ENCODE measurements around the gene PTPRN2.
"Not testable (repeated sequence)": the region's sequence is repeated elsewhere in the genome, so short reads cannot be mapped to it uniquely, and the experiment has no call there.

The PTPRN2 gene

DNA sequence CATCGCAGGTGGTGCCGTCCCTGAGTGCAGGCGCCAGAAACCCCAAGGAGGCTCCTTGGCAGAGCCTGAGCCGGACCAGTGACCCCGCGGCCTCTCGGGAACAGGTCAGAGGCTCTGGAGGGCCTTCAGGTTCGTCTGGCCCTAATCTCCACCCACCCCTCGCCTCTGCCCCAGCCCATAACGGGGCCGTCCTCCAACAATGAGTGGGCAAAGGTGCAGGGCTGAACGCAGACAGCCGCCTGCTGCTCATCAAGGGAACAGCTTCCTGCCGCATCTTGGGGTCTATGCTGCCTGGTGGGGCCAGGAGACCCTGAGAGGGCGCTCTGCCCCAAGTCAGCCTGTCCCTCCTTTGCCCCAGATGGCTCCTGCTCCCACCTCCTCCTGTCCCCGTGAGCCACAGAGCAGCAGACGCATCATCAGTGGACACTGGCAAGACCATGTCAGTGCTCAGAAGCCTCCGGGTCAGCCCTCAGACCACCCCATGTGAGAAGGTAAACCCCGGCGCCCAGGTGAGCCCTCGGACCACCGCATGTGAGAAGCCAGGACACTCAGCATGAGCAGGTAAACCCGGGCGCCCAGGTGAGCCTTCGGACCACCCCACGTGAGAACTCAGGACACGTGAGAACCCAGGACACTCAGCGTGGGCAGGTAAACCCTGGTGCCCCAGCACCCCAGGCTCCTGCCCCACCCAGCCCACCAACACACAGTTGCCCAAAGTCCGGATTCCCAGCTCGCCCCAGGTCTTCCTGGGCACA, 142.0 kb downstream of the PTPRN2 start:
- FAIRE-seq (no peak), DNase-seq (ENCODE audit: low spot score) (no peak)

DNA sequence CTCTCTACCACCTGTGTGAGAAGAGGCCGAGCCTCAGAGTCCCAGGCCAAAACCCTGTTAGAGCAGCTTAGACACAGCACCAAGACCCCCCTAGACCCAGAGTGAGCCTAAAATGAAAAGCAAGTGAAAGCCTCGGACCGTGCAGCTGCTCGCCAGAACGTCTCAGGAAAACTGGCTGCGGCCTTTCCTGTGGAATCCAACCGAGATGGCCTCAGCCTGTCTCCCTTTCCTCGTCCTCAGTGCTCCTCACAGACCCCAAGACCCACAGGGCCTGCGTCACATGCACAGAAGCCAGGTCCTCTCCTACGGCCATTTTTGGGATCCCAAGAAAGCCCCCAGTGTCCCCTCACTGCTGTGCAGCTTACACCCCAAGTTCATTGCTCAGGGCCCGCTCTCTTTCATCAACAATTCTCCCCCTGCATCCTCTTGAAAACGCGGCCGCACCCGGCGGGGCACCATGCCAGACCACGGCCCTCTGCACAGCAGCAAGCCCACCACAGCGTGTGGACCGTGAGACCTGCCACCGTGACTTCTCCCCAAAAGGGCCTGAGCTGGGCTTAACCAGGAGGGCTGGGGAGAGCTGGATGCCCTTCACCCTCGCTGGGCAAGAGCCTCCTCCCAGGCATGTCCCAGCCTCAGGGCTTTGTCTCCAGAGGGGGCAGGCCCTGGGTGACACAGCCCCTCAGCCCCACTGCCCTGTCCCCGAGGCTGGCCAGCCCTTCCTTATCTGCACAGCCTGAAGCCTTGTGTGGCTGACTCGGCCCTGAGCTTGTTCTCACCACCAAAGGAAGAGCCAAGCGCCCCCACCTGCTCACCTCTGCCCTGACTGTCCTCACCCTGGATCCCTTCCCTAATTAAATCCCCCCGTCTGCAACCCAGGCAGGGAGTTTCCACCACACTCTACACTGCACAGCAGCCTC, 142.9 kb downstream of the PTPRN2 start:
- DNase-seq (ENCODE audit: low spot score) (no peak), FAIRE-seq (no peak)

DNA sequence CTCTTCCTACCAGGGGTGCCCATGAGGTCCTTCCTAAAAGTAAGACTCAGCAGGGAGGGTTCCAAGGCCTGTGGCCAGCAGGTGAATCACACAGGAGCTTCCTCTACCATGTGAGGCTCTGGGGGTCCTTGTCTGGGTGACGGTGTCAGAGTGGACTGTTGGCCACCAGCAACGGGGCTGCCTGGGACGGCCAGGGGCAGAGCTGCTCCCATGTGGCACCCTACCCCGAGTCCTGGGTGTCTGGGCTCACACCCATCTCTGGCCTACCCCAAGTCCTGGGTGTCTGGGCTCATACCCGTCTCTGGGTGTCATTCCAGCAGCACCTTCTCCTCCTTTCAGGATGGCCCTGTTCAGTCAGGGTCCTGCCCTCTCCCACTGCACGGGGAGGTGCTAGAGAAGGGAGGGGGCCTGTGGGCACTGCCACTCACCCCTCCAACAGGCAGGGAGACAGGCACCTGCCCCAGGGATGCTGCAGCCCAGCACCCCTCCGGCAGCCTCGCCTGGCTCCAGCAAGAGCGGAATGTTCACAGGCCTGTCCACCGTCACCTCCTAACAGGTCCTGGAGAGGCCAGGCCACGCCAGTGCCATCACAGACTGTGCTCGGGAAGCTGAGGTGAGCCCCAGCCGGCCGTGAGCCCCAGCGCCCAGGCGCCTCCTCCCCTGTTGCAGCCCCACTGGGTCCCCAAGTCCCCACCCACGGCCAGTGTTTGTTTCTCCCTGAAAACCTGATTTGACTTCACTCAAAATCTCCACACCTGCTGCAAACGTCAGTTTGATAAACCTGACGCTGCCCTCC, 143.7 kb downstream of the PTPRN2 start:
- DNase-seq (ENCODE audit: low spot score) (no peak), FAIRE-seq (no peak)

DNA sequence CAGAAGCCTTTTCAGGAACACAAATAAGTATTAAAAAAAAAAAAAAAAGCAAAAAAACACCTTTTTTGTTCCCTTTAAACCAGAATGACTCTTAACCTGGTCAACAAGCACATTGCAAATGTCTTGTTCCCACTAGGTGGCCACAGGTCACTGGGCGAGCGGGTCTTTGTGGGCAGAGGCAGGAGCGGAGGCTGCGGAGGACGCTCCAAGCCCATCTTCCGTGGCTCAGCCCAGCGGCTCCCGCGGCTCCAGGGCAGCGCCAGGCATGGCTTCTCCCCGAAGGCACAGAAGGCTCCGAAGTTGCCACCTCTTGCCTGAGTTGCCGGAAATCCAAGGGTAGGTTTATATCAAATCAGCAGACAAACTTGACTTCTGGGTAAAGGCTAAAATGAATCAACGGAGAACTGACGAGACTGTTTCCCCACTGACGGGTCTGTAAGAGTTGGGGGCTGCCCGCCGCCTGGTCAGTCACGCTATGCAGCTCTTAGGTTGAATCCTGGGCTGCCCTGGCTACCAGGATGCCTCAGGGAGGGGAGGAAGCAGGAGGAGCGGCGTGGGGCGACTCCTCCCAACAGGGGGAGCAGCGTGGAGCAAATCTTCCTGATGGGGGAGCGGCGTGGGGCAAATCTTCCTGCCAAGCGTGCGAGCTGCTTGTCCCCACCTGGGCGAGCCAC, 144.5 kb downstream of the PTPRN2 start:
- FAIRE-seq (no peak), DNase-seq (ENCODE audit: low spot score) (no peak)

DNA sequence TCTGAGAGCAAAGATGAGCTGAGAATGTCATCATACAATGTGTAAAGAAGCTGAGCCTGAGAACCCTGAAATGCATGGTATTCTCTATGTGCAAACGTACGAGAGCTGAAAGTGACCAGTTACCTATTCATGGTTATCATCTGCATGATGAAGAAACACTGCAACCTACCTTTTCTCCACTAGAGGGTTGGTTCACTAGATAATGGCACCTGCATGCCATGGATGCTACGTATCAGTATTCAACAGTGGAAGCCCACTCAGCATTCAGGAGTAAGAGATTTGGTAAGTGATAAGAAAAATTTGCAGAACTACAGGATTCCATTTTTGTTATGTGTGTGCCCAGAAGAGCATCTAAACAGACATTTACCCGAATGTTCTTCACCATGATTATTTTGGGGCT, 145.4 kb downstream of the PTPRN2 start:
- DNase-seq (ENCODE audit: low spot score) (peak; percentile 13), FAIRE-seq (no peak)

DNA sequence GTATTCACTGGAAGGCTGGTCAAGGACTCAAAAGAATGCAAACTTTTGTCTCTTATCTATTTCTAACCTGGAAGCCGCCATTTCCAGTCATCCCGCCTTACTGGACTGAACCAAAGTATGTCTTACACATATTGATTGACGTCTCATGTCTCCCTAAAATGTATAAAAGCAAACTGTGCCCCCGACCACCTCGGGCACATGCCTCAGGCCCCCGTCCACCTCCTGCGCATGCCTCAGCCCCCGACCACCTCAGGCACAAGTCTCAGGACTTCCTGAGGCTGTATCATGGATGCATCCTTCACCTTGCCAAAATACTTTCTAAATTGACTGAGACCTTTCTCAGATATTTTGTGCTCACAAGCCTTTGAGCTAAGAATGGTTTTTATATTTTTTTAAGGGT, 148.6 kb downstream of the PTPRN2 start:
- DNase-seq (ENCODE audit: low spot score) = no peak

DNA sequence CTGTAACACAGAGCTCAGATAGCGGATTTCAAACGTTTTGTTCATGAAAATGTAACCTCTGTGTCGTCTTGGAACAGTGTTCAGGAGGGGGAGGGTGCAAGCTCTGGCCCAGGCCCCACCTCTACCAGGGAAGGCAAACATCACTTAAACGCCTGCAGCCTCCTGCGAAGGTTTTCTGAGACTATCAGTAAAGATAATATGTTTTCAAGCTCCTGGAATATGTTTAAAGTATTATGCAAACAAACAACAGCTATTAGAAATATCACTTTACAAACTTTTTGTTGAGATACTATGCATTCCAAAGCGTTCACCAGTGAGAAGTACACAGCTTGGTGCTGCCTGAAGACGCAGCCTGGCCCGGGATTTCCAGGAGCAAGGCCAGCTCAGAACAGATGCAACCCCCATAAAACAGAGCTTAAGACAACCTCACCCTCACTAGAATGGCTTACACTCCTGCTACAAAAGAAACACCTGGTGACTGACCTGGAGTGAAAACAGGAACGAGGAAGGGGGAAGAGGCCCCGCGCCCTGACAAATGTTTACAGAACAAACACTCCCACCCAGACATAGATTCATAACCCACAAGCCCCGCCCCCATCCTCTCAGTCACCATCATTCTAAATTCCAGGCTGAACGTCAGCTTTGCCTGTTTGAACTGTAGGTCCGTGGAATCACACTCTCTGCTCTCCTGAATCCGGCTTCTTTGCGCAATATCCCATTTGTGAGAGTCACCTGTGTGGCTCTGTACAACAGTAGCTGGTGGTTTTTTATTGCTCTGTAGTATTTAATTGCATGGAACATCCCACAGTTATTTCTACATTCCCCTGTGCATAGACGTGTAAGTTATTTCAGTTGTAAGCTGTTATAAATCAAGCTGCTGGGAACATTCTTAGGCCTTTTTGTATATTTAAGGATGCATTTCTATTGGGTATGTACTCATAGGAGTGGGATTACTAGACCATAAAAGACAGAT, 155.0 kb downstream of the PTPRN2 start:
- peak; percentile 31 for DNase-seq (ENCODE audit: low spot score)

More for the DNA sequence above, 148.6 kb downstream of the PTPRN2 start:
- FAIRE-seq = no peak

DNA sequence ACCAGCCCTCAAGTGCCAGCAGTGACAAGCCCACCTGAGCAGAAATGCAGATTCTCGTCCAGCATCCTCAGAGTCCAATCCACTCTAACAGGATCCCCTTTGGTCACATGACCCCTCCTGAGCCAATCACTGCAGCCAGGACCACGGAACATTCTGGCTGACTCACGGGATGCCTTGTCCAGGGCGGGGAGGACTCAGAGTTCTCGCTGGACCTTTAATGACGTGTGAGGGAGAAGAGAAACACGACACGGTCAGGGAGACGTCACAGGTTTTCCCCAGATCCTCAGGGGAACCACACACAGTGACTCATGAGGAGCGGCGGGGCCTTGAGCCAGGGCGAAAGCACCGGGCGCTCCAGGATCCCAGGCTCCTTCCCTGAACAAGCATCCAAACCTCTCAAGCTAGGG, 155.7 kb downstream of the PTPRN2 start:
- DNase-seq (ENCODE audit: low spot score) = peak; percentile 84
- no peak for FAIRE-seq

More for the DNA sequence above, 155.0 kb downstream of the PTPRN2 start:
- no peak for FAIRE-seq

DNA sequence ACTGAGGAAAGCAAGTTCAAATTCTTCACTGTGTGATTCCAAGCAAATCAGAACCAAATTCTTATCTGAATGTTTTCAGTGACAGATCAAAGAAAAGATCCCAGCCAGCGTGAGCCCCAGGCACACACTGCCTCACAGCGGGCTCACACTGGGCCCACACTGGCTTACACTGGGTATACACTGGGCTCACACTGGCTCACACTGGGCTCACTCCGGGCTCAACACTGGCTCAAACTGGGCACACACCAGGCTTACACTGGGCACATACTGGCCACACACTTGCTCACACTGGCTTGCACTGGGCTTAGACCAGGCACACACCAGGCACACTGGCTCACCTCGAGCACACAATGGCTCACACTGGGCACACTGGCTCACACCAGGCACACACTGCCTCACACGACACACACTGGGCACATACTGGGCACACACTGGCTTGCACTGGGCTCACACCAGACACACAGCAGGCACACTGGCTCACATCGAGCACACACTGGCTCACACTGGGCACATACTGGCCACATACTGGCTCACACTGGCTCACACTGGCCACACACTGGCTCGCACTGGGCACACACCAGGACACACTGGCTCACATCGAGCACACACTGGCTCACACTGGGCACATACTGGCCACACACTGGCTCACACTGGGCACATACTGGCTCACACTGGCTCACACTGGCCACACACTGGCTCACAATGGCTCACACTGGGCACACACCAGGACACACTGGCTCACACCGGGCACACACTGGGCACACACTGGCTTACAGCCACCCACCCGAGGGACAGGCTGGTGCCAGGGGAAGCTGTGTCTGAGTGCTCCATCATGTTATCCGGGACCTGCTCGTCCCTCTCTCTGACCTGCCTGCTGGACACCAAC, 156.3 kb downstream of the PTPRN2 start:
- no peak for FAIRE-seq
- no peak for DNase-seq (ENCODE audit: low spot score)

DNA sequence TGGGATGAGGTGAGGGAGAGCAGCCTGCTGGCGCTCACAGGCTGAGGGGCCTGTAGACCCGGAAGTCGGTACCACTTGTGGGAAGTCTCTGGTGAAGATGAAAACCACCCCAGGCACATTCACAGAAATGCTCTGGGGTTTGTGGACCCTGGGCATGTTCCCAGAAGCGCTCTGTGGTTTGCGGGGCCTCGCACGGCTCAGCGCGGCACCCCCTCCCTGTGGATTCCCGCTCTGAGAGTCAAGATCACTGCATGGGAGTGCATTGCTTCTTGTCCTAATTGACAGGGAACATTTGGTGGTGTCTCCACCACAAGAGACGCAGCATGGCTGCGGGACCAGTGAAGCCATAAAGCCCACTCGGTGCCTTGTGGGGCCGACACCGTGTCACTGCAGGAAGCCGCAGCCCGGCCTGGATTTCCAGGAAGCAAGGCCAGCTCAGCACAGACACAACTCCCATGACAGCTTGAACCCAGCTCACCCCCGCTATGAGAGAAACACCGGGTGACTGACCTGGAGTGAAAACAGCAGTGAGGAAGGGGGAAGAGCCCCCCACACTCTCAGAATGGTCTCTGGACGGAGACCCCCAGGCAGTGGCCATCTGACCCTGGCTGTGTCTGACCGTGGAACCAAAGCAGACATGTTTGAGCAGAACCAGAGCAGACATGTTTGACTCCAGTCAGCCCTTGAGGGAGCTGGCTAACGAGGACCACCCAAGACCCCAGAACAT, 157.2 kb downstream of the PTPRN2 start:
- FAIRE-seq (no peak), DNase-seq (ENCODE audit: low spot score) (no peak)

DNA sequence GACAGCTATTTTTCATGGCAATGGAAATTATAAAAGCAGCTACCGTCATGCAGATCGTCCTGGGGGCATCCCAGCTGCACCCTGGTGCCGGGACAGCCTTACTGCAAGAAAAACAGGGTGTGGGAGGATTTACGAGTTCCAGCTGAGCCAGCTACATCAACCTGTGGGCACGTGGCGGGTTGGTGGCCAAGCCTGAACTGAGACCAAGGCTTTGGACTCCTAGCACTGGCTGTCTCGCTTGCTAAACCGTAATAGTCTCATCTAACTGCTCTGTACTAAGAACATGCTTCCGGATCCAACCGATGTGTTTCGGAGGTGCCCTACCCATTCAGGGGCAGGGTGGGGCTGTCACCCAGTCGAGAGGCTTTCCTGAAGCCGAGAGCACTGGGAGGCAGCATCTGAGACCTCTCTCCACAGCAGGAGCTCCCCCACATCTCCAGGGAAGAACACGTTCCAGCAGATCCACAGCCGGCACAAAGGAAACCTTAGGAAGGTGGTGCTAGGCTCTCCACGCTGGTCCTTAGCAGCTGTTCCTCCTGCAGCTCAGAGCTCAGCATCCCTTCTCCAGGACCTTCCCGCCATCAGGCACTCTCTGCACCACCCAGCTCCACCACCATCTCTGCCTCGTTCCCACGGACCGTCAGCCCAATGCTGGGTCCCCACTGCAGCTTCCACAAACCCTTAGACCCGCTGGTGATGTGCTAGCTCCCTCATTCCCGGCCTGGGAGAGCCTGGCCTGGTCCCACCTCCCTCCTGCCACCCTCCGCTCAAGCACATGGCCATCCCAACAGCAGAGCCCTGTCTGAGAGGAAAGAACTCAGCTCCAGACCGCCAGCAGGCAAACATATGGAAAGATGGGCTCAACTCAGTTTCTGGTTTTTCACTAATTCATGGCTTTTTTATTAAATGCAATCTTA, 158.5 kb downstream of the PTPRN2 start:
- DNase-seq (ENCODE audit: low spot score) = no peak
- FAIRE-seq = no peak

DNA sequence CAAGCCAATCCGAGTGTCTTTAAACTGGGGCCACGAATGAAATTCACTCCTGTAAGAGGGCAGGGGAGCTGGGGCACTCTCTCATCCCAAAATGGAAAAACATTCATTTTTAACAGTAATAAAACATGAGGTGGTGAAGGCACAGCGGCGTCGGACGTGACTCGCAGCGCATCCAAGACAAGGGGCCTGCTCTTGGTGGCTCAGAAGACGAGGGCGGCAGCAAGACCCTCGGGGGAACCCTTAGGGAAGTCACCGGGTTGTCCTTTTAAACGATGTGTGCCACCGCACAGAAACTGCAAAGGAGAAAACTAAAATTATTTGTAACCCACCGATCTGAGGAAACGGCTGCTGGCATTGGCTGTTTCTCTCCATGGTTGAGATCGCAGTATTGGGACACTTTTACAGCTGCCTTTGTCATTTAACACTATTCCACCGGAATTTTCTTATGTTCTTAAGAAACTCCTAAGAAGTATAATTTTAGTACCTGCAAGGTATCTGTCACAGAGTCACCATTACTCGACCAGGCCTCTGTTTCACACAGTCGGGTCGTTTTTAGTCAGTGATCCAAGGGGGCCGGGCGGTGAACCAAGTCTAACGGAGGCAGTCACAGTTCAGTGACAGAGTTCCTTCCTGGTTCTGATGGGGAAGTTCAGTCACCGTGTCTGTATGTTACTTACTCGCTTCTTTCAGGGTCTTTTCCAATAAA, 159.3 kb downstream of the PTPRN2 start:
- no peak for DNase-seq (ENCODE audit: low spot score)
- FAIRE-seq = no peak

DNA sequence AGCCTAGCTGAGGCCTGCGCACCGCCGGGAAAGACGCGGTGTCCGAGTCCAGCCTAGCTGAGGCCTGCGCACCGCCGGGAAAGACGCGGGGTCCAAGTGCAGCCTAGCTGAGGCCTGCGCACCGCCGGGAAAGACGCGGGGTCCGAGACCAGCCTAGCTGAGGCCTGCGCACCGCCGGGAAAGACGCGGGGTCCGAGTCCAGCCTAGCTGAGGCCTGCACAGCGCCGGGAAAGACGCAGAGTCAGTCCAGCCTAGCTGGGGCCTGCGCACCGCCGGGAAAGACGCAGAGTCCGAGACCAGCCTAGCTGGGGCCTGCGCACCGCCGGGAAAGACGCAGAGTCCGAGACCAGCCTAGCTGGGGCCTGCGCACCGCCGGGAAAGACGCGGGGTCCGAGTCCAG, 161.9 kb downstream of the PTPRN2 start:
- DNase-seq (ENCODE audit: low spot score); FAIRE-seq: not testable (repeated sequence)

DNA sequence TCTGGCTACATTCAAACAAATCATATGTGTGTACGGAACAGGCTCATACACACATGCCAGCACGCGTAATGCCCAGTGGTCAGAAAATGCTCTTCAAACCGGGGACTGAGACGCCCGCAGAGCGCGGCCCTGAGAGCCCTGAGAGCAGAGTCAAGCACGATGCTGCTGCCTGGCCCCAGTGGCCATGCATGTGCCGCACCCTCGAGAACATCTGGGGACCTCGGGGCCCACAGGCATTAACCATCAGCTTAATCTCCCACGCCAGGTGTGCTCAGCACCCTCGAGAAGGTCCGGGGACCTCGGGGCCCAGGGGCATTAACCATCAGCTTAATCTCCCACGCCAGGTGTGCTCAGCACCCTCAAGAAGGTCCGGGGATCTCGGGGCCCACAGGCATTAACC, 163.1 kb downstream of the PTPRN2 start:
- no peak for DNase-seq (ENCODE audit: low spot score)
- FAIRE-seq = no peak

DNA sequence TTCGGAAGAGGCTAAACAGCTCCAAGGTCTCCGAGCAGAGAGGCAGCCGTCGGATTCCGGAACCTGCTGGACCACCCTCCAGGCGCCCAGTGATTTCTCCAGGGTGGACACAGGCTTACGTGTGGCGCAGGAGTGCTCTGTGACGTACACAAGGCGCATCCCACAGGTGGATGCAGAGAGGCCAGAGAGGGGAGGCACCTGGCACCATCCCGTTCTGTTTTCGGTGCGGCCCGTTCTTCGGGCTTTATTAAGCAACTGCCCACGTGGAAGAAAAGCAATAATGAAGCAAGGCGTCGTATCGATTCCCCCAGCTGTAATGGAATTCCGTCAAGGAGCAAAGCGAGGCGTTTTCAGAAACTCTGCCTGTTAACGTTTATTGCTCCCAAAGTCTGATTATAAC, 163.6 kb downstream of the PTPRN2 start:
- FAIRE-seq = no peak
- no peak for DNase-seq (ENCODE audit: low spot score)

DNA sequence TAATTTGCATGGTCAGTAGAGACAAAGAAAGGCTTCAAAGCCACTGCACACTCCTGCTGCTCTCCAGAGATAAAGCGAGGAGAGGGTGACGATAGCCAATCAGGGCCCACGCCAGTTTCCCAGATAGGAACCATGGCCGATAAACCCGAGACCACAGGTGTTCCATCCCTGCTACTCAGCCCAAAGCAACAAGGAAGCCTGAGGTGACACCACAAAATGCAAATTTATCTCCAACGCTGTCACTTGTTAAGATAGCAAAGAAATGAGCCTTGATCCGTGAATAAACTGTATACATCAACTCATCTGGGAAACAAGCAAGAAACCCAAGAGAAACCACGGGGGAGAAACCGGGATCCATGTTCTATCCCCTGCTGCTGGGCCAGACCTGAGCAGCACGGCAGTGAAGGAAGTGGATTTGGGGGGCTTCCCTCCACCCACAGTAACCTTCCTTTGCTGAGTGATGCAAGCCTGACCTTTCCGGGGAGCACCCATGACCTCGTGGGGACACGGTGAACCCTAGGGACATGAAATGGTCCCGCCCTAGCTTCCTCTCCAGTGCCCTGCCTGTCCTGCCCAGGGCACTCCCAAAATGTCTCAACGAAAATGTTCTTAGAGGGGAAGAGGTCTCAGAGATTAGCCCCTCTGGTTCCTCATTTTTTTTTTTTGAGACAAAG, 164.6 kb downstream of the PTPRN2 start:
- FAIRE-seq = no peak
- DNase-seq (ENCODE audit: low spot score) = no peak
